Thyroid gland (tissue), 4 donors: ENCODE results near the gene RRP12.

Experiments used
- POLR2A ChIP-seq, 2 donors: fragments of 450-650 bp; IDR thresholded peaks; one replicate each; pipeline ENCODE4 v1.6.1; 2017; ENCODE audit warnings: antibody characterized with exemption in 2 of 2, mild to moderate bottlenecking in 2 of 2, moderate library complexity in 1 of 2
- TF ChIP-seq, protein P1 (sequence below), 6 experiments: fragments of 200-600 bp in 3 of 6; fragments of 450-650 bp in 3 of 6; sonication (generic) in 3 of 6; IDR thresholded peaks; one replicate each; pipeline ENCODE4 v1.5.1; 2016 to 2019; ENCODE audit warnings: antibody characterized with exemption in 6 of 6, mild to moderate bottlenecking in 2 of 6, inconsistent platforms in 1 of 6, moderate library complexity in 1 of 6

DNA sequence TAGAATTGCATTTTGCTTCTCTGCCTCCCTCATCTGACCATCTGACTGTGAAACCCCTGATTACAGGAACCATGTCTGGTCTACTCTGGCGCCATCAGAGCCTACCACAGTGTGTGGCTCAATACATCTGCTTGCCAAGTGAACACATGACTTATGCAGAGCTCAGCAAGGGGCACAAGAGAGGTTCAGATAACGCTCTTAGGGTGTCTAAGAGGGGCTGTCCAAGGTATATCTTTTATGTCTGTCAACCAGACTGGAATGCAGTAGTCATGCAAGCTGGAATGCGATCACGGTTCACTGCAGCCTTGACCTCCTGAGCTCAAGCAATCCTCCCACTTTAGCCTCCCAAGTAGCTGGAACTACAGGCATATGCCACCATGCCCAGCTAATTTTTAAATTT lies 10.3 kb upstream of the RRP12 start:
- TF ChIP-seq, protein P1, sequence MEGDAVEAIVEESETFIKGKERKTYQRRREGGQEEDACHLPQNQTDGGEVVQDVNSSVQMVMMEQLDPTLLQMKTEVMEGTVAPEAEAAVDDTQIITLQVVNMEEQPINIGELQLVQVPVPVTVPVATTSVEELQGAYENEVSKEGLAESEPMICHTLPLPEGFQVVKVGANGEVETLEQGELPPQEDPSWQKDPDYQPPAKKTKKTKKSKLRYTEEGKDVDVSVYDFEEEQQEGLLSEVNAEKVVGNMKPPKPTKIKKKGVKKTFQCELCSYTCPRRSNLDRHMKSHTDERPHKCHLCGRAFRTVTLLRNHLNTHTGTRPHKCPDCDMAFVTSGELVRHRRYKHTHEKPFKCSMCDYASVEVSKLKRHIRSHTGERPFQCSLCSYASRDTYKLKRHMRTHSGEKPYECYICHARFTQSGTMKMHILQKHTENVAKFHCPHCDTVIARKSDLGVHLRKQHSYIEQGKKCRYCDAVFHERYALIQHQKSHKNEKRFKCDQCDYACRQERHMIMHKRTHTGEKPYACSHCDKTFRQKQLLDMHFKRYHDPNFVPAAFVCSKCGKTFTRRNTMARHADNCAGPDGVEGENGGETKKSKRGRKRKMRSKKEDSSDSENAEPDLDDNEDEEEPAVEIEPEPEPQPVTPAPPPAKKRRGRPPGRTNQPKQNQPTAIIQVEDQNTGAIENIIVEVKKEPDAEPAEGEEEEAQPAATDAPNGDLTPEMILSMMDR (IDR thresholded peaks at IDR 0.05), result no peak
- no peak for TF ChIP-seq POLR2A (IDR thresholded peaks at IDR 0.05)
